AG10803 (cell line): ENCODE measurements around the gene S1PR2.
A peak's percentile ranks its signal among the peaks of the same experiment; 100 is the strongest.
"Not testable (repeated sequence)": the region's sequence is repeated elsewhere in the genome, so short reads cannot be mapped to it uniquely, and the experiment has no call there.

Experiments used
- DNase-seq: peaks from one replicate; pipeline ENCODE4 v3.0.0; 2010; ENCODE audit warnings: low read depth
- H3K4me3 ChIP-seq: 2 replicates; pipeline ENCODE4 v1.5.1; 2011; ENCODE audit warnings: mild to moderate bottlenecking, low read length, control low read depth
- TF ChIP-seq, protein P1 (sequence below): conservative IDR thresholded peaks from 2 replicates; pipeline ENCODE4 v1.5.1; 2011; ENCODE audit warnings: mild to moderate bottlenecking, low read length, control low read depth, inconsistent platforms

The S1PR2 gene

GRCh38 chr19:10187315-10187714, 43.8 kb downstream of the S1PR2 start:
- TF ChIP-seq, protein P1, sequence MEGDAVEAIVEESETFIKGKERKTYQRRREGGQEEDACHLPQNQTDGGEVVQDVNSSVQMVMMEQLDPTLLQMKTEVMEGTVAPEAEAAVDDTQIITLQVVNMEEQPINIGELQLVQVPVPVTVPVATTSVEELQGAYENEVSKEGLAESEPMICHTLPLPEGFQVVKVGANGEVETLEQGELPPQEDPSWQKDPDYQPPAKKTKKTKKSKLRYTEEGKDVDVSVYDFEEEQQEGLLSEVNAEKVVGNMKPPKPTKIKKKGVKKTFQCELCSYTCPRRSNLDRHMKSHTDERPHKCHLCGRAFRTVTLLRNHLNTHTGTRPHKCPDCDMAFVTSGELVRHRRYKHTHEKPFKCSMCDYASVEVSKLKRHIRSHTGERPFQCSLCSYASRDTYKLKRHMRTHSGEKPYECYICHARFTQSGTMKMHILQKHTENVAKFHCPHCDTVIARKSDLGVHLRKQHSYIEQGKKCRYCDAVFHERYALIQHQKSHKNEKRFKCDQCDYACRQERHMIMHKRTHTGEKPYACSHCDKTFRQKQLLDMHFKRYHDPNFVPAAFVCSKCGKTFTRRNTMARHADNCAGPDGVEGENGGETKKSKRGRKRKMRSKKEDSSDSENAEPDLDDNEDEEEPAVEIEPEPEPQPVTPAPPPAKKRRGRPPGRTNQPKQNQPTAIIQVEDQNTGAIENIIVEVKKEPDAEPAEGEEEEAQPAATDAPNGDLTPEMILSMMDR, result no peak
- H3K4me3 ChIP-seq, result no peak overlapping the region
- DNase-seq, result no peak

DNA sequence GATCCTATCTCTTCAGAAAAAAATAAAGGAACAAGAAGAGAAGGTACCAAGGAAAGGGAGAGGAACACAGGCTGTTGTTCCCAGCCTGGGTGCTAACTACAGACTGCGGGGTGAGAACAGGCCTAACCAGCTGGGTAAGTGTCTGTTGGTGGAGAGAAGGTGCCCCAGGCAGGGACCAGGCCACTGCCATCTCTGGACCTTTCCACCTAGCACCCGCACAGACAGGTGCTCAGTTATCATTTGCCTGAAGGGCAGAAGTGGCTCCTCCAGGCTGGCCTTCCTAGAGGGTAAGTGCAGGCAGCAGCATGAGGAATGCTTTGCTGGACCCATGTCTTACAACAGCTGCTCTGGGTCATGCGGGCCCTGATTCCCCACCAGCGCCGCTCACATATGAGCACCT, 46.5 kb downstream of the S1PR2 start:
- H3K4me3 ChIP-seq, result no peak overlapping the region
- TF ChIP-seq, protein P1, result no peak
- no peak for DNase-seq

DNA sequence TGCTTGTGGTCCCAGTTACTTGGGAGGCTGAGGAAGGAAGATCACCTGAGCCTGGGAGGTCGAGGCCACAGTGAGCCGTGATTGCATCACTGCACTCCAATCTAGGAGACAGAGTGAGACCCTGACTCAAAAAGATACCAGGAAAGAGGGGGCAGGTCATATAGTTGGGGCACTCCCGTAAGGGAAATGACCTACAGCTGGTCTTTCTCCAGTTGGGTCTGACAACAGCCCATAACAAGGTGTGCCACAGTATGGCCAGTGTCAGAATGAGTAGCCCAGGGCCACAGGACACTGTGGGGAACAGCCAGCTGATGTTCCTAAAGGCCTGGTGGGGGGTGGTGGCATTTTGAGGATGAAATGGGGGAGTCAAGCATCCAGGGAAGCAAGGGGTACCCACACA, 47.2 kb downstream of the S1PR2 start:
- no peak for DNase-seq
- TF ChIP-seq, protein P1, result no peak
- H3K4me3 ChIP-seq, result no peak overlapping the region

GRCh38 chr19:10182847-10183246, 48.3 kb downstream of the S1PR2 start:
- DNase-seq, result no peak
- TF ChIP-seq, protein P1, result no peak
- no peak overlapping the region for H3K4me3 ChIP-seq

GRCh38 chr19:10182076-10182475, 49.1 kb downstream of the S1PR2 start:
- TF ChIP-seq, protein P1, result no peak
- no peak for DNase-seq
- H3K4me3 ChIP-seq, result no peak overlapping the region

DNA sequence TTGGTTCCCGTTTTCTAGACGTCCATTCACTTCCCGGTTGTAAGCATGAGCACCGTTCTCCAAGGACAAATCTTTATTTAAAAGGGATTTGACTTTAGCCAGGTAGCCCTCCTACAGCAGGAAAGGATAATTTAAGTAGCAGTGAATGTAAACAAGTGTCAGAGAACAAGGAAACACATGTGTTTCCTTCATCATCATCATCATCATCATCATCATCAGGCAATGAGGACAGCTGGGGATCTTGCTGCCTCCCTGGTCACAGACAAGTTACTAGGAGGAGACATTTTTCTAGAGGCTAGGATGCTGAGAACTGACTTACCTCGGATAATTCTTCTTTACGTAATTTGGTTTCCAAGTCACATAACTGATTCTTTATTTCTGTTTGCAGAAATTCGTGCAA, 50.7 kb downstream of the S1PR2 start:
- no peak for DNase-seq
- H3K4me3 ChIP-seq, result no peak overlapping the region
- TF ChIP-seq, protein P1, result no peak

GRCh38 chr19:10180024-10180423, 51.1 kb downstream of the S1PR2 start:
- not testable (repeated sequence) for H3K4me3 ChIP-seq

GRCh38 chr19:10173527-10173926, 57.6 kb downstream of the S1PR2 start:
- TF ChIP-seq, protein P1, result no peak
- no peak overlapping the region for H3K4me3 ChIP-seq
- peak; percentile 29 for DNase-seq

More at GRCh38 chr19:10180024-10180423, 51.1 kb downstream of the S1PR2 start:
- DNase-seq, result not testable (repeated sequence)
